HepG2 (cell line): ENCODE results near the gene SPG7. TPM values are rescaled to one million over a fixed set of nuclear protein-coding genes. Genes with fewer than 3 reads are reported as not detected.

Experiments
- AGO1 ChIP-seq: fragments of 200-400 bp; formaldehyde crosslinking; IDR thresholded peaks from 2 replicates; pipeline ENCODE4 v1.6.1; 2017; ENCODE audit warnings: mild to moderate bottlenecking, low read depth, low read length, moderate library complexity; ENCODE audit not compliant: poor library complexity, severe bottlenecking
- HNRNPH1 ChIP-seq: fragments of 200-400 bp; formaldehyde crosslinking; optimal IDR thresholded peaks from 2 replicates; pipeline ENCODE3; 2017; ENCODE audit warnings: mild to moderate bottlenecking, low read depth, low read length
- HOXA5 ChIP-seq: sonication (generic); formaldehyde crosslinking; IDR thresholded peaks from 2 replicates; pipeline ENCODE4 v1.4.0; 2020; ENCODE audit warnings: missing genetic modification reagents
- MTA3 ChIP-seq: sonication (generic); formaldehyde crosslinking; IDR thresholded peaks from 2 replicates; pipeline ENCODE4 v1.4.0; 2020; ENCODE audit warnings: missing genetic modification reagents
- PHF5A ChIP-seq: IDR thresholded peaks from one replicate; pipeline ENCODE4 v1.6.1; 2018; ENCODE audit warnings: low read depth, missing genetic modification reagents; ENCODE audit not compliant: unreplicated experiment
- RBFOX2 ChIP-seq: fragments of 200-400 bp; formaldehyde crosslinking; IDR thresholded peaks from 2 replicates; pipeline ENCODE4 v1.6.1; 2017; ENCODE audit warnings: low read depth, mild to moderate bottlenecking, low read length
- SOX5 ChIP-seq: IDR thresholded peaks from 2 replicates; pipeline ENCODE4 v1.6.1; 2016; ENCODE audit warnings: borderline replicate concordance
- U2AF1 ChIP-seq: fragments of 200-400 bp; formaldehyde crosslinking; optimal IDR thresholded peaks from 2 replicates; pipeline ENCODE3; 2017; ENCODE audit warnings: mild to moderate bottlenecking, low read depth, low read length
- ZKSCAN5 ChIP-seq: sonication (generic); formaldehyde crosslinking; IDR thresholded peaks from 2 replicates; pipeline ENCODE4 v1.5.1; 2020; ENCODE audit warnings: mild to moderate bottlenecking, missing genetic modification reagents
- ZNF331 ChIP-seq: sonication (generic); formaldehyde crosslinking; IDR thresholded peaks from 2 replicates; pipeline ENCODE4 v1.4.0; 2020; ENCODE audit warnings: missing genetic modification reagents
- ZNF343 ChIP-seq: sonication (generic); formaldehyde crosslinking; IDR thresholded peaks from 2 replicates; pipeline ENCODE4 v1.4.0; 2020; ENCODE audit warnings: mild to moderate bottlenecking, missing genetic modification reagents
- ZNF720 ChIP-seq: sonication (generic); formaldehyde crosslinking; IDR thresholded peaks from 2 replicates; pipeline ENCODE4 v1.4.0; 2020; ENCODE audit warnings: missing genetic modification reagents
- ZNF768 ChIP-seq: sonication (generic); formaldehyde crosslinking; IDR thresholded peaks from 2 replicates; pipeline ENCODE4 v1.4.0; 2020; ENCODE audit warnings: missing genetic modification reagents
- ZNF776 ChIP-seq: sonication (generic); formaldehyde crosslinking; IDR thresholded peaks from 2 replicates; pipeline ENCODE4 v1.4.0; 2020; ENCODE audit warnings: mild to moderate bottlenecking, missing genetic modification reagents
- polyA plus RNA-seq, 8 experiments: library from polyadenylated mRNA; depleted of rRNA in 3 of 8; stranded (reverse) in 7 of 8; unstranded in 1 of 8; fragments of >200 nt; fragmentation: Illumina TruSeq in 4 of 8; extraction: Trizol in 4 of 8; gene quantifications; 2 replicates each; pipeline versions ENCODE4 v1.2.1 to v1.2.3, GENCODE V29; 2011 to 2016; ENCODE audit warnings: low read depth in 4 of 8, missing spikeins in 1 of 8, mixed read lengths in 1 of 8; ENCODE audit not compliant: insufficient read depth in 1 of 8
- total RNA-seq, 5 experiments: library from RNA; depleted of rRNA; stranded (reverse); fragments of >200 nt; fragmentation: Illumina TruSeq; extraction: Trizol; gene quantifications; 2 replicates each; pipeline ENCODE4 v1.2.3, GENCODE V29; 2016; ENCODE audit warnings: low read depth in 1 of 5
- TF ChIP-seq, protein P1 (sequence below): sonication (generic); formaldehyde crosslinking; IDR thresholded peaks from 2 replicates; pipeline ENCODE4 v1.9.0; 2021; ENCODE audit warnings: missing genetic modification reagents, mild to moderate bottlenecking, borderline replicate concordance
- TF ChIP-seq, protein P2 (sequence below): sonication (generic); formaldehyde crosslinking; IDR thresholded peaks from 2 replicates; pipeline ENCODE4 v1.4.0; 2020; ENCODE audit warnings: missing genetic modification reagents, borderline replicate concordance
- TF ChIP-seq, protein P3 (sequence below): sonication (generic); formaldehyde crosslinking; IDR thresholded peaks from 2 replicates; pipeline ENCODE4 v1.8.0; 2022; ENCODE audit warnings: low read depth, missing genetic modification reagents
- TF ChIP-seq, protein P4 (sequence below): sonication (generic); formaldehyde crosslinking; IDR thresholded peaks from 2 replicates; pipeline ENCODE4 v1.8.1; 2023; ENCODE audit warnings: mild to moderate bottlenecking, moderate library complexity, missing genetic modification reagents
- TF ChIP-seq, protein P5 (sequence below): sonication (generic); formaldehyde crosslinking; IDR thresholded peaks from 2 replicates; pipeline ENCODE4 v1.4.0; 2020; ENCODE audit warnings: missing genetic modification reagents, mild to moderate bottlenecking, borderline replicate concordance

Gene SPG7
- total and polyA plus RNA-seq, 2 of the 13 experiments (the other 11 are each of a cell fraction or from before 2014, with no cell fraction given), result 66.0 to 136 TPM

DNA sequence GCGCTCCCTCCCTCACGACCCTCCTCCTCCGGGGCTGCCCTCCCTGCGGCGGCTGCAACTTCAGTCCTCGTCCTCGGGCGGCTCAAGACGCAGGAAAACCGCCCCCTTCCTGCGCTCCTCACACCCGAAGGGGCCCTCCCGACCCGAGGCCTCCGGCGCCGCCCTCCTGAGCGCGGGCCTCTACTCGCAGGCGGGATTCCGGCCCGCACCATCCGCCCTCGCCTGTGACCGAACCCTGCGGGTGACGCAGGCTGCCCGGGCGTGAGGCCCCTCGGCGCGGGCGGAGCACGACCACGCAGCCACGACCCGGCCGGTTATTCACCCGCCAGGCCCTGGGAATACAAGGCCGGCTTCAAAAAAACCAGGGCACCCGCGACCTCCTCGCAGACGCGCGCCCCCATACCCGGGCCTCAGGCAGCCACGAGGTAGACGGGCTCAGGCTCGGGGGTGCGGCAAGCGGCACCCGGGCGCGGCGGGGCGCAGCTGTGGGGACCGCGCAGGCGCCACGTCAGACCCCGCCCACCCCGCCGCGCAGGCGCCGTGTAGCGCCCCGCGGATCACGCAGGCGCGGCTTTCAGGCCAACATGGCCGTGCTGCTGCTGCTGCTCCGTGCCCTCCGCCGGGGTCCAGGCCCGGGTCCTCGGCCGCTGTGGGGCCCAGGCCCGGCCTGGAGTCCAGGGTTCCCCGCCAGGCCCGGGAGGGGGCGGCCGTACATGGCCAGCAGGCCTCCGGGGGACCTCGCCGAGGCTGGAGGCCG is at the start of gene SPG7 (continued):
- TF ChIP-seq, protein P1, sequence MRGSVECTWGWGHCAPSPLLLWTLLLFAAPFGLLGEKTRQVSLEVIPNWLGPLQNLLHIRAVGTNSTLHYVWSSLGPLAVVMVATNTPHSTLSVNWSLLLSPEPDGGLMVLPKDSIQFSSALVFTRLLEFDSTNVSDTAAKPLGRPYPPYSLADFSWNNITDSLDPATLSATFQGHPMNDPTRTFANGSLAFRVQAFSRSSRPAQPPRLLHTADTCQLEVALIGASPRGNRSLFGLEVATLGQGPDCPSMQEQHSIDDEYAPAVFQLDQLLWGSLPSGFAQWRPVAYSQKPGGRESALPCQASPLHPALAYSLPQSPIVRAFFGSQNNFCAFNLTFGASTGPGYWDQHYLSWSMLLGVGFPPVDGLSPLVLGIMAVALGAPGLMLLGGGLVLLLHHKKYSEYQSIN (CRISPR knock-in tag), result no peak
- no peak for TF ChIP-seq PHF5A (CRISPR knock-in tag)
- TF ChIP-seq, protein P2, sequence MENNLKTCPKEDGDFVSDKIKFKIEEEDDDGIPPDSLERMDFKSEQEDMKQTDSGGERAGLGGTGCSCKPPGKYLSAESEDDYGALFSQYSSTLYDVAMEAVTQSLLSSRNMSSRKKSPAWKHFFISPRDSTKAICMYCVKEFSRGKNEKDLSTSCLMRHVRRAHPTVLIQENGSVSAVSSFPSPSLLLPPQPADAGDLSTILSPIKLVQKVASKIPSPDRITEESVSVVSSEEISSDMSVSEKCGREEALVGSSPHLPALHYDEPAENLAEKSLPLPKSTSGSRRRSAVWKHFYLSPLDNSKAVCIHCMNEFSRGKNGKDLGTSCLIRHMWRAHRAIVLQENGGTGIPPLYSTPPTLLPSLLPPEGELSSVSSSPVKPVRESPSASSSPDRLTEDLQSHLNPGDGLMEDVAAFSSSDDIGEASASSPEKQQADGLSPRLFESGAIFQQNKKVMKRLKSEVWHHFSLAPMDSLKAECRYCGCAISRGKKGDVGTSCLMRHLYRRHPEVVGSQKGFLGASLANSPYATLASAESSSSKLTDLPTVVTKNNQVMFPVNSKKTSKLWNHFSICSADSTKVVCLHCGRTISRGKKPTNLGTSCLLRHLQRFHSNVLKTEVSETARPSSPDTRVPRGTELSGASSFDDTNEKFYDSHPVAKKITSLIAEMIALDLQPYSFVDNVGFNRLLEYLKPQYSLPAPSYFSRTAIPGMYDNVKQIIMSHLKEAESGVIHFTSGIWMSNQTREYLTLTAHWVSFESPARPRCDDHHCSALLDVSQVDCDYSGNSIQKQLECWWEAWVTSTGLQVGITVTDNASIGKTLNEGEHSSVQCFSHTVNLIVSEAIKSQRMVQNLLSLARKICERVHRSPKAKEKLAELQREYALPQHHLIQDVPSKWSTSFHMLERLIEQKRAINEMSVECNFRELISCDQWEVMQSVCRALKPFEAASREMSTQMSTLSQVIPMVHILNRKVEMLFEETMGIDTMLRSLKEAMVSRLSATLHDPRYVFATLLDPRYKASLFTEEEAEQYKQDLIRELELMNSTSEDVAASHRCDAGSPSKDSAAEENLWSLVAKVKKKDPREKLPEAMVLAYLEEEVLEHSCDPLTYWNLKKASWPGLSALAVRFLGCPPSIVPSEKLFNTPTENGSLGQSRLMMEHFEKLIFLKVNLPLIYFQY (CRISPR knock-in tag), result peak; percentile 48; the same call in 1 of the 2 replicates
- TF ChIP-seq SOX5 (CRISPR knock-in tag), result no peak; the same call in 1 of the 2 replicates
- TF ChIP-seq, protein P3, sequence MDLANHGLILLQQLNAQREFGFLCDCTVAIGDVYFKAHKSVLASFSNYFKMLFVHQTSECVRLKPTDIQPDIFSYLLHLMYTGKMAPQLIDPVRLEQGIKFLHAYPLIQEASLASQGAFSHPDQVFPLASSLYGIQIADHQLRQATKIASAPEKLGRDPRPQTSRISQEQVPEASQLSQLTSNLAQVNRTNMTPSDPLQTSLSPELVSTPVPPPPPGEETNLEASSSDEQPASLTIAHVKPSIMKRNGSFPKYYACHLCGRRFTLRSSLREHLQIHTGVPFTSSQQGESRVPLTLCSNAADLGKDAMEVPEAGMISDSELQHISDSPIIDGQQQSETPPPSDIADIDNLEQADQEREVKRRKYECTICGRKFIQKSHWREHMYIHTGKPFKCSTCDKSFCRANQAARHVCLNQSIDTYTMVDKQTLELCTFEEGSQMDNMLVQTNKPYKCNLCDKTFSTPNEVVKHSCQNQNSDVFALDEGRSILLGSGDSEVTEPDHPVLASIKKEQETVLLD (CRISPR knock-in tag), result no peak; the same call in 1 of the 2 replicates
- TF ChIP-seq AGO1, result no peak
- TF ChIP-seq ZNF768 (CRISPR knock-in tag), result peak; percentile 77; the same call in 1 of the 2 replicates
- no peak for TF ChIP-seq ZNF720 (CRISPR knock-in tag)
- TF ChIP-seq RBFOX2, result peak; percentile 98
- no peak; the same call in none of the 2 replicates for TF ChIP-seq ZKSCAN5 (CRISPR knock-in tag)
- TF ChIP-seq MTA3 (CRISPR knock-in tag), result no peak
- TF ChIP-seq ZNF776 (CRISPR knock-in tag), result peak; percentile 90; the same call in 1 of the 2 replicates
- TF ChIP-seq, protein P4, sequence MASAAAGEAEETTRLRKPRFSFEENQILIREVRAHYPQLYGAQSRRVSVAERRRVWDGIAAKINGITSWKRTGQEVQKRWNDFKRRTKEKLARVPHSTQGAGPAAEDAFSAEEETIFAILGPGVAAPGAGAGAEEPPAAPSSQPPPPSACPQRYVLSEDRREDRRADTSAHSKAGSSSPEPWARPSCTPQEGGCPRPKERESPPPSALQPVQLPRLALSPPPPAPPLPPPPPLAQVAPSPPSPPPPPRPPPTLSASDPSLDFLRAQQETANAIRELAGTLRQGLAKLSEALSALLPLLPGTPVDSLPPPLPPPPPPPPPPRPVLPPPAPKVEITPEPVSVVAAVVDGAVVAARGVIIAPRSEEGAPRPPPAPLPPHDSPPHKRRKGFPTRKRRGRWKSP, result peak; percentile 72; the same call in 1 of the 2 replicates
- TF ChIP-seq ZNF343 (CRISPR knock-in tag), result peak; percentile 91
- TF ChIP-seq U2AF1, result no peak
- peak; percentile 81; the same call in 1 of the 2 replicates for TF ChIP-seq HOXA5 (CRISPR knock-in tag)
- no peak for TF ChIP-seq HNRNPH1
- TF ChIP-seq, protein P5, sequence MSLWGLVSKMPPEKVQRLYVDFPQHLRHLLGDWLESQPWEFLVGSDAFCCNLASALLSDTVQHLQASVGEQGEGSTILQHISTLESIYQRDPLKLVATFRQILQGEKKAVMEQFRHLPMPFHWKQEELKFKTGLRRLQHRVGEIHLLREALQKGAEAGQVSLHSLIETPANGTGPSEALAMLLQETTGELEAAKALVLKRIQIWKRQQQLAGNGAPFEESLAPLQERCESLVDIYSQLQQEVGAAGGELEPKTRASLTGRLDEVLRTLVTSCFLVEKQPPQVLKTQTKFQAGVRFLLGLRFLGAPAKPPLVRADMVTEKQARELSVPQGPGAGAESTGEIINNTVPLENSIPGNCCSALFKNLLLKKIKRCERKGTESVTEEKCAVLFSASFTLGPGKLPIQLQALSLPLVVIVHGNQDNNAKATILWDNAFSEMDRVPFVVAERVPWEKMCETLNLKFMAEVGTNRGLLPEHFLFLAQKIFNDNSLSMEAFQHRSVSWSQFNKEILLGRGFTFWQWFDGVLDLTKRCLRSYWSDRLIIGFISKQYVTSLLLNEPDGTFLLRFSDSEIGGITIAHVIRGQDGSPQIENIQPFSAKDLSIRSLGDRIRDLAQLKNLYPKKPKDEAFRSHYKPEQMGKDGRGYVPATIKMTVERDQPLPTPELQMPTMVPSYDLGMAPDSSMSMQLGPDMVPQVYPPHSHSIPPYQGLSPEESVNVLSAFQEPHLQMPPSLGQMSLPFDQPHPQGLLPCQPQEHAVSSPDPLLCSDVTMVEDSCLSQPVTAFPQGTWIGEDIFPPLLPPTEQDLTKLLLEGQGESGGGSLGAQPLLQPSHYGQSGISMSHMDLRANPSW (CRISPR knock-in tag), result no peak; the same call in 1 of the 2 replicates
- peak; percentile 9 for TF ChIP-seq ZNF331 (CRISPR knock-in tag)
